GM18511 (cell line): Measurements from ENCODE around the gene OCEL1.
"Not testable (repeated sequence)": the region's sequence is repeated elsewhere in the genome, so short reads cannot be mapped to it uniquely, and the experiment has no call there.

Experiments
- ATAC-seq: cut with Tn5 transposase; IDR thresholded peaks from one replicate; pipeline ENCODE4 v1.9.1; 2021; ENCODE audit warnings: mild to moderate bottlenecking, moderate library complexity; ENCODE audit not compliant: unreplicated experiment

The OCEL1 gene

DNA sequence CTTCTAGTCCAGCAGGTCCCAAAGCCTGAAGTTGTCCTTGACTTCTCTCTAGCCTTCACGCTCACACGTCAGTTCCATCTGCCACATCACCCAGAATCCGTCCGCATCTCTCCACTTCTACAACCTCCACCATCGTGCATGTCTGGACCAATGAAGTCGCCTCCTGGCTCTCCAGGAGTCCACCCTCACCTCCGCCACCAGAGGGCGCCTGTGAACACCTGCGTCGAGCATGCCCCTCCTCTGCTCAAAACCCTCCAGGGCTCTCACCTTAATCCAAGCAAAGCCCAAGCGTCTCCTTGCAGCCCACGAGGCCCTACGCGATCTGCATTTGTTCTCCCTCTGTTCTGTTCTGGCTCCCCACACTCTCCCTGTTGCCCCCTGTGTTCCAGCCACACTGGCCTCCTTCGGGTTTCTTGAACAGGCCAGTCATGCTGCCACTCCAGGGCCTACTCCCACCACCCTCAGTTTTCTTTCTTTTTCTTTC lies 34.9 kb downstream of the OCEL1 start:
- peak; percentile 72 for ATAC-seq

DNA sequence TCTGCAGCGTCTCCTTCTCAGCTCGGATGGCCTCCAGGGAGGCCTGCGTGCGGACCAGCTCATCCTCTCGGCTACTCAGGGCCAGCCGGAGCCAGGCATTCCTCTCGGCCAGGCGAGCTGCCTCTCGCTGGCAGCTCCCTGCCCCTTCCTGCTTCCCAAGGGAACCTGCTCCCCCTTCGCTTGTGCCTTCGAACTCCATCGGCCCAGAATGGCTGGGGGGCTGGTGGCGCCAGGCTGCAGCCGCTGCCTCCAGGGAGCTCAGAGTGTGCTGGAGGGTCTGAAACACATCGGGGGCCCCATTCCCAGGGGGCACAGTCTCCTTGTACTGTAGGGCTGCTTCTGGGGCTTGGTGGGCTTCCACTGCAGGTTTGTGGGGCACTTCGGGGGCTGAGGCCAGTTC lies 36.5 kb downstream of the OCEL1 start:
- no peak for ATAC-seq

DNA sequence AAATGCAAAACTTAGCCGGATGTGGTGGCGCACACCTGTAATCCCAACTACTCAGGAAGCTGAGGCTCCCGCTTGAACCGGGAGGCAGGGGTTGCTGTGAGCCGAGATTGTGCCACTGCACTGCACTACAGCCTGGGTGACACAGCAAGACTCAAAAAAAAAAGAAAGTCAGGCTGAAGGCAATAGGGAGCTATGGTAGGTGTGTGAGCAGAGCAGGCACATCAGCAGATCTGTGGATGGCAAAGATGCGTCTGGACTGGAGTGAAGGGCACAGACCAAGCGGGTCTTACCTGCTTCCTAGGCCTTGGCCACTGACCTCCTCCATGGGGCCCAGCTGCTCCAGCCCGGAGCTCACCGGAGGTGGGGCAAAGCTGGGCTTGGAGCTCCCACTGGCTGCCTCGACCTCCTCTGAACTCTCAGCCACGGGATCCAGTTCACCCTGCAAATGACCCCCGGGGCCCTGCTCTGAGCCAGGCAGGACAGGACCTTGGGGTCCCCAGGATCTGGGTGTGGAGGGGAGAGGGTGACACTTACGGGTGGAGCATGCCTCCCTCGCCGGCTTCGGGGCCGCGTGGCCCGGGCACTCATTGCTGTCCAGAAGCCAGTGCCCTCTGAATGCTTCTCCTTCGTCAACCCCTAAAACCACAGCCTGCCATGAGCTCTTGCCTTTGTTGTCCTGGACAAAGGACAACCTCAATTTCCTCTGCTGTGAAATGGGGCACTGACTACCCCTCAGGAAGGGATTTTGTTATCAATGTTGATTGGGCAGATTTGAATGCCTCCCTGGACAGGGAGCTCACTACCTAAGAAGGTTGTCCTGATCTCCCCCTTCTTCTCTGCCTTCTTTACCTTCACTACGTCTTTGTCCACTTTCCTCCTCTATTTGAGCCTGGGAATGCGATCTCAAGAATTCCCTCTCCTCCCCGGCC lies 38.0 kb downstream of the OCEL1 start:
- no peak for ATAC-seq

DNA sequence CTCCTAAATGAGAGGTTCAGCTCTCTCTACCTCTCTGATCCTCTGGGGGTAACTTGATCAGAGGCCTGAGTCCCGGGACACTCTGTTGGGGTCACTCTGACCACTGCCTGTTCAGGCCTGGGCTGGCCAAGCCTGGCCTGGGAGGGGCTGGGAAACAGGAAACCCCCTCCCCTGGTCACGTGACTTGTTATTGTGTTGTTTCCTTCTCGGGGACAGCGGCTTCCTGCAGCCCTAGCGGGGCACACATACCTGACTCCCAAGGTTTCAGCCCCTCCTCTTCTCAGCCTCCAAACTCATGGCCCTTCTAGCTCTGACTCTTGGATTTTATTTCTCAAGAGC lies 38.6 kb downstream of the OCEL1 start, which contains the start of gene USHBP1:
USHBP1 (minus strand) TSS at position 105 of the 339 bp plus-strand sequence. CDS start 446 bp downstream, outside the sequence.
- ATAC-seq: no peak

DNA sequence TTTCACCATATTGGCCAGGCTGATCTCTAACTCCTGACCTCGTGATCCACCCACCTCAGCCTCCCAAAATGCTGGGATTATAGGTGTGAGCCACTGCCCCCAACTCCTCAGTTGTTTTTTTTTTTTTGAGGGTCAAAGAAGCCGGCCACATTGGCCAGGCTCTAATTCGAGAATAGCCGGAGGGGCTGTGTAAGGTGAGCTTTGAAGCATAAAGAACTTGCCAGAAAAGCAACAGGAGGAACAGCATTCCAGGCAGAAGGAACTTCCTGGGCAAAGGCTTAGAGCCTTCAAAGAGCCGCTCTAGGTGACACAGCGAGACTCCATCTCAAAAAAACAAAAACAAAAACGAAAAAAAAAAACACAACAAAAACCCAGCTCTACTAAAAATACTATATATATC lies 40.0 kb downstream of the OCEL1 start:
- ATAC-seq: no peak

DNA sequence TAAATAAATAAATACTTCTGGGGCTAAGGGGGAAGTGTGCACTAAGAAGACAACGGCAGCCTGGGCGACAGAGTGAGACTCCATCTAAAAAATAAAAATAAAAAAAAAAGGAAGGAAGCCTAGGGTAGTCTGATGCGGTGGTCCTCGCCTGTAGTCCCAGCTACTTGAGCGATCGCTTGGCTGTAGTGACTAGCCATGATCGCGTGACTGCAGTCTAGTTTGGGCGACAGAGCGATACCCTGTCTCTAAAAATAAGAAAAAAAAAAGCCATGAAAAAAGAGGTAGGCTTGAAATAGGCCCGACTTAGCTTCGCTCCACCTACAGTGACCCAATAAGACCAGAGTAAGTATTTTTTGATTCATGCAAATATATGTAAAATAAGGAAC lies 40.6 kb downstream of the OCEL1 start:
- peak; percentile 35 for ATAC-seq

DNA sequence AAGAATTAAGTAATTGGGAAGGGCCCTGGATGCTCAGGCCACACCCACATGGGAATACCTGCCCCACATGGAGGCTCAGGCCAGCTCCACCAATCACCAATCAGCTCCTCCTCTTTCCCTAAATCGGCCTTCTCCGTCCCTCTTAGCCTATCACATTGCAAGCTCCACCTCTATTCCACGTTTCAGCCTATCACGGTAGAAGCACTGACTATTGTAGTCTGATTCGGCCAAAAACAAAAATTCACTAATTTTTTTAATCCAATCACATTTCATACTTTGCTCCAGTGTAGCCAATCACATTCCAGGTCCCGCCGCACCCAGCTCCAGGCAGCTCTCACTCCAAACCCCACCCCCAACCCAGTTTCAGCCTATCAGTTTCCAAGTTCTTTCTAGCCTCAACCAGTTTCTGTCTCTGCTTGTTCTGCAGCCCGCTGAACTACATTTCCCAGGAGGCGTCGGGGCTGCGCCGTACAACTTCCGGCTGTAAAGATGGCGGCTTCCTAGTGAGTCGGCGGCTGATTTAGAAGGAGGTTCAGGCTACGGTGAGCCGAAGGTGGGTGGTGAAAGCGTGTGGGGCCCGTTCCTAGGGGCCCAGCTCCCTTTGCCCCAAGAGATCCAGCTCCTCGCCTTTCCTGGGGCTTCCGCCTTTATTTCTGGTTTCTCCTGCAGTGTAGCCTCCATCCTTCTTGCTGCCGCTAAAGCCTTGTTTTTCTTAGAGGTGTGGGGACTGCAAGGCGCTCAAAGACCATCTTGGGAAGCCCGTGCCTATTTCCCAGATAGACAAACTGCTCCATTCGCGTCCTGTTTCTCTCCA lies 41.2 kb downstream of the OCEL1 start, which contains the start of gene BABAM1:
BABAM1 (plus strand) TSS at position 469 of the 814 bp plus-strand sequence. CDS start 1,364 bp downstream, outside the sequence.
- ATAC-seq: peak; percentile 92

DNA sequence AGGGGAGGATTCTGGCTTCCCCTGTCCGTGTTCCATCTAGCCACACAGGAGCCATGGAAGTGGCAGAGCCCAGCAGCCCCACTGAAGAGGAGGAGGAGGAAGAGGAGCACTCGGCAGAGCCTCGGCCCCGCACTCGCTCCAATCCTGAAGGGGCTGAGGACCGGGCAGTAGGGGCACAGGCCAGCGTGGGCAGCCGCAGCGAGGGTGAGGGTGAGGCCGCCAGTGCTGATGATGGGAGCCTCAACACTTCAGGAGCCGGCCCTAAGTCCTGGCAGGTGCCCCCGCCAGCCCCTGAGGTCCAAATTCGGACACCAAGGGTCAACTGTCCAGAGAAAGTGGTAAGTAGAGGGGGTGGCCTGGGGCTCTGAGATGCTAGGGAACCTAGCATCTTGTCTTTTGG lies 42.7 kb downstream of the OCEL1 start:
- ATAC-seq: no peak

DNA sequence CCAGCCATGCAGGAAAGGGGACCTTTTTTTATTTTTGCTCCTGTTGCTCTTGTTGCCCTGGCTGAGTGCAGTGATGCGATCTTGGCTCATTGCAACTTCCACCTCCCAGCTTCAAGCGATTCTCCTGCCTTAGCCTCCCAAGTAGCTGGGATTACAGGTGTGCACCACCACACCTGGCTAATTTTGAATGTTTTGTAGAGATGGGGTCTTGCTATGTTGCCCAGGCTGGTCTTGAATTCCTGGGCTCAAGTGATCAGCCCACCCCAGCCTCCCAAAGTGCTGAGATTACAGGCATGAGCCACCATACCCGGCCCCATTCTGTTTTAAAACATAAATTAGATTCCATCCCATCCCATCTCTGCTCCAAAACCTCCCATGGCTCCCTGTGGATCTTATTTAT lies 48.9 kb downstream of the OCEL1 start:
- ATAC-seq: not testable (repeated sequence)

DNA sequence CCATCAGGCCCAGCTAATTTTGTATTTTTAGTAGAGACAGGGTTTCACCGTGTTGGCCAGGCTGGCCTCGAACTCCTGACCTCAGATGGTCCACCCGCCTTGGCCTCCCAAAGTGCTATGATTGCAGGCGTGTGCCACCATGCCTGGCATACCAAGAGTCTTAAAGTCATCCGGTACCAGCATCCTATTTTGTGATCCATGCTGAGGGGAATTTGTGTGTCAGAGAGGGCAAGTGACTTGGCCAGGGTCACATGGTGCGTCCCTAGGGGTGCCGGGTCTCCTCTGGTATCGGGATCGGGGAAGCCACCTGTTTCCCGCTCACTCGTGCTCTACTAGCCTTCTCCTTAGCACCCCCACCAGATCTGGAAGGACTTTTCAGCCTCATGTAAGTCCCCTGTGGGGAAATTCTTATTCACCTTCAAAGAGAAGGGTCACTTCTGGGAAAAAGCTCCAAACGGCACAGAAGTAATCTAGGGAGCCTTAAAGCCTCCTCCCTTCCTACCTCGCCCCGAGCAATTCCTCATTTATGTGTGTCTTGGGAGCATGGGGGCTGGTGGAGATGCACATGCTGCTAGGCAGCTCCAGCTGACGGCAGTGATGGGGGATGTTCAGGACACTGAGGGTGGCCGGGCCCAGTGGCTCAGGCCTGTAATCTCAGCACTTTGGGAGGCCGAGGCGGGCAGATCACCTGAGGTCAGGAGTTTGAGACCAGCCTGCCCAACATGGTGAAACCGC lies 49.6 kb downstream of the OCEL1 start:
- no peak for ATAC-seq
